BJ (cell line): Measurements from ENCODE around the gene DDIT3. TPM values are rescaled to one million over a fixed set of nuclear protein-coding genes. Genes with fewer than 3 reads are reported as not detected.

Experiments
- CTCF ChIA-PET: fragments of 350-600 bp; formaldehyde crosslinking; extraction: SDS; loops from one replicate; lab custom pipeline; 2021; ENCODE audit warnings: antibody characterized with exemption, inconsistent platforms; lab: Yijun Ruan, JAX
- POLR2A ChIA-PET: fragments of 300-600 bp; sonication (Branson Sonifier 250); formaldehyde crosslinking; extraction: SDS; loops from one replicate; lab custom pipeline; 2021; ENCODE audit warnings: antibody characterized with exemption; lab: Charles Lee
- DNase-seq: peaks from one replicate; pipeline ENCODE4 v3.0.0-alpha.2; 2011; ENCODE audit warnings: low read depth
- H3K27me3 ChIP-seq: 2 replicates; pipeline ENCODE4 v1.6.0; 2011; ENCODE audit warnings: low read length; ENCODE audit not compliant: control insufficient read depth, insufficient read depth
- H3K36me3 ChIP-seq: 2 replicates; pipeline ENCODE4 v1.5.1; 2011; ENCODE audit warnings: low read length; ENCODE audit not compliant: control insufficient read depth, insufficient read depth
- H3K4me3 ChIP-seq: 2 replicates; pipeline ENCODE4 v1.5.1; 2011; ENCODE audit warnings: low read depth, mild to moderate bottlenecking, control low read depth, low read length
- polyA plus RNA-seq: library from polyadenylated mRNA; depleted of rRNA; stranded (reverse); fragments of >200 nt; gene quantifications from 2 replicates; pipeline ENCODE4 v1.2.3, GENCODE V29; 2011
- TF ChIP-seq, protein P1 (sequence below): IDR thresholded peaks from 2 replicates; pipeline ENCODE4 v1.5.1; 2011; ENCODE audit warnings: low read depth, mild to moderate bottlenecking, control low read depth, inconsistent platforms, low read length, moderate library complexity; ENCODE audit not compliant: insufficient read depth

DDIT3 gene
- polyA plus RNA-seq, 1 experiment, result 65.4 TPM

DNA sequence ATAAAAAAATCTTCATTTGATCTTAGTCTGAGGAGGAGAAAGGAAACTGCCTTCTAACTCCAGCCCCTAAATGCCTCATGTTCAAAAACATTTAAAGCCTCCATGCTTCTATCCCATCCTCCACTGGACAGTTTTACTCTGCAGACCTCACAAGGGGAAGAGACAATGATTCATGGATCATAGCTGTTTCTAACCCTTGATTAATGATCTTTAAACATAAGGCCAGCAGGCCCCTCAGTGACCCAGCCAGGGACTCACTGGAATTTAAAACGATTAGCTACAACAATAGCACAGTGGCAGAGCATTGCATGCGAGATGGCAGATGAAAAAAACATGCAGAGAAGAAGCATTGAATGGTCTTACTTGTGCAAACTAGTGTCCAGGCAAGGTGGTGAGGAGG is 20.7 kb upstream of the DDIT3 start:
- POLR2A ChIA-PET, result no interaction called here
- TF ChIP-seq, protein P1, sequence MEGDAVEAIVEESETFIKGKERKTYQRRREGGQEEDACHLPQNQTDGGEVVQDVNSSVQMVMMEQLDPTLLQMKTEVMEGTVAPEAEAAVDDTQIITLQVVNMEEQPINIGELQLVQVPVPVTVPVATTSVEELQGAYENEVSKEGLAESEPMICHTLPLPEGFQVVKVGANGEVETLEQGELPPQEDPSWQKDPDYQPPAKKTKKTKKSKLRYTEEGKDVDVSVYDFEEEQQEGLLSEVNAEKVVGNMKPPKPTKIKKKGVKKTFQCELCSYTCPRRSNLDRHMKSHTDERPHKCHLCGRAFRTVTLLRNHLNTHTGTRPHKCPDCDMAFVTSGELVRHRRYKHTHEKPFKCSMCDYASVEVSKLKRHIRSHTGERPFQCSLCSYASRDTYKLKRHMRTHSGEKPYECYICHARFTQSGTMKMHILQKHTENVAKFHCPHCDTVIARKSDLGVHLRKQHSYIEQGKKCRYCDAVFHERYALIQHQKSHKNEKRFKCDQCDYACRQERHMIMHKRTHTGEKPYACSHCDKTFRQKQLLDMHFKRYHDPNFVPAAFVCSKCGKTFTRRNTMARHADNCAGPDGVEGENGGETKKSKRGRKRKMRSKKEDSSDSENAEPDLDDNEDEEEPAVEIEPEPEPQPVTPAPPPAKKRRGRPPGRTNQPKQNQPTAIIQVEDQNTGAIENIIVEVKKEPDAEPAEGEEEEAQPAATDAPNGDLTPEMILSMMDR, result no peak
- Histone ChIP-seq H3K27me3 (no peaks in the 10 kb centered on the region), H3K4me3 (no peak overlapping the region), H3K36me3 (peaks cover 5% of the 10 kb centered on the region)
- CTCF ChIA-PET, result interaction anchor here (1.1 to 1.2 kb wide), 3 partner anchors 43 to 185 kb away, joined by 3 read pairs; no protein-coding TSS in a partner anchor
- no peak for DNase-seq

DNA sequence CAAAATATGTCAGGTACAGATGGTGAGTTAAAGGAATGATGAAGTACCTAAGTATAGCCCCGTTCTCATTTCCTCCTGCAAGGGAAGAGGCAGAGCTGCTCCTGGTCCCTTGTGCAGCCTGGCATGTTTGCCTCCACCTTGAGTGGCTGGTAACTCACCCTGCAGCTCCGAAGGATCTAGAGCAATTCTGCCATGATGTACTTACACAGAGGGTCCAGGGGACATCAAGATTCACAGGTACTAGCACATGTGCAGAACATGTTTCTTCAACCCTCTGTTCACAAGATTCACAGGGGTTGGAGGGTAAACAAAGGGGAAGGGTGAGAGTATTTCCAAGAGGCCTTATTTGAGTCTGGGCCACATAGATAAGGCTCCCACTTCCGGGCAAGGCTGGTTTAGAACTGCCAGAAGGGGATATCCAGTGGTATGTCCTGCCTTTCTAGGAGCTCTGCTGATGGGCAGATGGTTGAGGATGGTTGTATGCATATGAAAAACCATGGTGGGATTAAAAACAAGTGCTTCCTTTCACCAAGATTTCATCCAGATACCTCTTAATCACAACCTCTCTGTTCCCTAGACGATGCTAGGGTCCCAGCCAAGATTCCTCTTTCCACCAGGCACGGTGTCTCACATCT is 18.9 kb upstream of the DDIT3 start:
- Histone ChIP-seq H3K4me3 (no peak overlapping the region), H3K27me3 (no peaks in the 10 kb centered on the region), H3K36me3 (peaks cover 13% of the 10 kb centered on the region)
- CTCF ChIA-PET, result interaction anchor here (0.6 kb wide), 1 partner anchor 19 kb away, joined by 3 read pairs; no protein-coding TSS in a partner anchor
- TF ChIP-seq, protein P1, result no peak
- POLR2A ChIA-PET, result interaction anchor here (0.6 to 0.7 kb wide), 2 partner anchors 73 to 143 kb away, joined by 3 to 4 read pairs; no protein-coding TSS in a partner anchor
- DNase-seq, result no peak

DNA sequence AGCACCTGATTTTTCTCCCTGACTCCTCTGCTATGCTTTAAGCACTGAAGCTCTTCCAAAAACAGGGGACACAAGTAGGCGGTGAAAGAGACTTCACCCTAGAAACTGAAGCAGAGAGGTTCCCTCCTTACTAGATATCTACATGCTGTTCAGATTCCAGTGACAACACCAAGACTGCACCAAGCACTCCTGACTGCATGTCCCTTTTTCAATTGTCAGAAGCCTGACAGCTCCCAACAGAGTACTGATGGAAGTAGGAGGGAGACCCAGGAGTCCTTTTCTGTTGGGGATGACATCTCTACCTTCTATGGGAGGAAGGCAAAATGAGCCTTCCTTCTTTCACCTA is 16.3 kb upstream of the DDIT3 start:
- Histone ChIP-seq H3K4me3 (no peak overlapping the region), H3K27me3 (no peaks in the 10 kb centered on the region), H3K36me3 (peaks cover 30% of the 10 kb centered on the region)
- ChIA-PET POLR2A (no interaction called here), CTCF (interaction anchor here (1.3 kb wide), 1 partner anchor 10 kb away, joined by 3 read pairs; no protein-coding TSS in a partner anchor)
- DNase-seq, result no peak
- TF ChIP-seq, protein P1, result no peak

DNA sequence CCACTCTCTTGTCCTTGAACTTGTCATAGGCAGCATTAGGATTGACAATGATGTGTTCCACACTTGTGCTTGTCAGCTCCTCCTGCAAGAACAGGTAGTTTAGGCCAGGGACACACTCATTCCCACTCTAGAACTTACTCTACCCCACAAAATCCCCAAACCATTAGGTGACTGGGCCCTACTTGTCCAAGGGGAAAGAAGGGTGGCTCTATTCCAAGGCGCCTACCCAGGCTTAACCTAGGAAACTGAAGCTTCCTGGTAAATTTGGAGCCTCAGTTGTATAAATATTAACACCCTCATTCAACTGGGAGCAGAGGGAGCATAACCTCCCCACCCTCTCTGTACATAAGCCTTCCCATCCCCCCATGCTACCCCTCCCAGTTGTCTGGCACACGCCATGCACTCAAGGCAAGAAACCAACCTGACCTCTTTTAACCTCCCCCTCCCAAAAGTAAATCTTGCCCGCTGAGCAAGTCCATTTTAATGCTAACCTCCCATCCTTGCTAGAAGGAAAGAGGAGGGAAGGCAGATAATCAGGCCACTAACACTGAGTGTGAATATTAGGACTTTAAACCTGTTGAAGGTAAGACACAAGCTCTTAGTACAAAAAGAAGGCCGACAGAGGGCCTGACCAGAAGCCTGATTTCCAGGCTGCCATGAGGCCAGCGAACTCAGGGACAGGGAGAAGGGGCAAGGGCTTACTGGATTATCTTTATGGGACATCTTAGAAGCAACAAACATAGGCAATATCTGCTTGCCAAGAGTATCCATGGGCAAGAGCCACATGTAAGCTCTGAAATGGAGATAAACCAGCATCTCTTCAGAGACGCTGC is 15.7 kb upstream of the DDIT3 start:
- H3K27me3 ChIP-seq, result no peaks in the 10 kb centered on the region
- peaks cover 30% of the 10 kb centered on the region for H3K36me3 ChIP-seq
- CTCF ChIA-PET, result interaction anchor here (1.3 kb wide), 1 partner anchor 10 kb away, joined by 3 read pairs; no protein-coding TSS in a partner anchor
- TF ChIP-seq, protein P1, result no peak
- no peak overlapping the region for H3K4me3 ChIP-seq
- DNase-seq, result no peak
- POLR2A ChIA-PET, result no interaction called here

DNA sequence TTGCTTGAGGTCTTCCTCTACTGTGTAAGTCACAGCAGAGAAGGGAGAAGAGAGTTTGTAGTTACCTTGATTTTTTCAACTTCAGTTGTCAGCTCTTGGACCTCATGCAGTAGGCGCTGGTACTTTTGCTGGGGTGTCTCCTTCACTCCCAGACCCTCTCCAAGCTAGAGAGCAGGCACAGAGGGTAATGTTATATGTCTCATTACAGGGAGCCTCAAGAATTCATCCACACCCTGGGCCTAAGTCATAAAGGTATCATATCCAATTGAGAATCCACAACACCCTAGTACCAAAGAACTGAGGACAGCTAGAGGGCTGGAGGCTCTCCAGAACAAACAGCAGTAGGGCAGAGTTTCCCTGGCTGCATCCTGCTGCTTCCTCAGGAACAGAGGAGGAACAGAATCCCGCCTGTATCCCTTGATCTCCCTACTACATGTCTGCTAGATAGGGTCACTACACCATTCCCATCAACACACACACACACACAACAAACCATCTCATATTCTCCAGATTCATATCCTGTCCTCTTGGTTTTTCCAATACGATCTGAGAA is 14.8 kb upstream of the DDIT3 start:
- no peaks in the 10 kb centered on the region for H3K27me3 ChIP-seq
- H3K36me3 ChIP-seq, result peaks cover 33% of the 10 kb centered on the region
- ChIA-PET CTCF (no interaction called here), POLR2A (interaction anchor here (0.5 kb wide), 1 partner anchor 12 kb away, joined by 3 read pairs; no protein-coding TSS in a partner anchor)
- no peak overlapping the region for H3K4me3 ChIP-seq
- no peak for DNase-seq
- TF ChIP-seq, protein P1, result no peak
